SK-N-SH treated with all-trans-retinoic acid at 6 μM for 48 hours (cell line): ENCODE measurements around the gene RAB35.

Experiments
- ATAC-seq: fragments of 200-7000 bp; cut with Tn5 transposase; 3 replicates; pipeline ENCODE4 v1.9.1; 2020; ENCODE audit warnings: mild to moderate bottlenecking, moderate library complexity
- ESRRG ChIP-seq: fragments of 250-450 bp; sonication (Bioruptor Pico); IDR thresholded peaks from 2 replicates; pipeline ENCODE4 v1.6.1; 2021; ENCODE audit warnings: mild to moderate bottlenecking
- GLIS3 ChIP-seq: fragments of 250-450 bp; sonication (Bioruptor Pico); IDR thresholded peaks from 2 replicates; pipeline ENCODE4 v1.5.0; 2020; ENCODE audit warnings: mild to moderate bottlenecking, moderate library complexity
- OSR1 ChIP-seq: fragments of 250-450 bp; sonication (Bioruptor Pico); IDR thresholded peaks from 2 replicates; pipeline ENCODE4 v1.8.0; 2022; ENCODE audit warnings: moderate library complexity, mild to moderate bottlenecking, inconsistent platforms
- PPARA ChIP-seq: fragments of 250-450 bp; sonication (Bioruptor Pico); IDR thresholded peaks from 2 replicates; pipeline ENCODE4 v1.5.0; 2020; ENCODE audit warnings: mild to moderate bottlenecking, borderline replicate concordance
- RARB ChIP-seq: fragments of 250-450 bp; sonication (Bioruptor Pico); IDR thresholded peaks from 2 replicates; pipeline ENCODE4 v1.8.0; 2021; ENCODE audit warnings: mild to moderate bottlenecking, moderate library complexity
- SNAI2 ChIP-seq: fragments of 250-450 bp; sonication (Bioruptor Pico); IDR thresholded peaks from 2 replicates; pipeline ENCODE4 v1.5.0; 2020; ENCODE audit warnings: mild to moderate bottlenecking, moderate library complexity
- TCF4 ChIP-seq: fragments of 250-450 bp; sonication (Bioruptor Pico); IDR thresholded peaks from 2 replicates; pipeline ENCODE4 v1.8.0; 2021; ENCODE audit warnings: mild to moderate bottlenecking, moderate library complexity, borderline replicate concordance
- TOX ChIP-seq: fragments of 250-450 bp; sonication (Bioruptor Pico); IDR thresholded peaks from 2 replicates; pipeline ENCODE4 v1.8.0; 2021; ENCODE audit warnings: mild to moderate bottlenecking, moderate library complexity, borderline replicate concordance
- ZC3H10 ChIP-seq: fragments of 250-450 bp; sonication (Bioruptor Pico); IDR thresholded peaks from 2 replicates; pipeline ENCODE4 v1.5.1; 2021; ENCODE audit warnings: mild to moderate bottlenecking, moderate library complexity
- ZFP3 ChIP-seq: fragments of 250-450 bp; sonication (Bioruptor Pico); IDR thresholded peaks from 2 replicates; pipeline ENCODE4 v1.5.0; 2020; ENCODE audit warnings: mild to moderate bottlenecking, moderate library complexity
- ZFP30 ChIP-seq: fragments of 450-650 bp; formaldehyde crosslinking; IDR thresholded peaks from 2 replicates; pipeline ENCODE4 v1.5.0; 2022; ENCODE audit warnings: mild to moderate bottlenecking, moderate library complexity
- ZNF565 ChIP-seq: fragments of 450-650 bp; formaldehyde crosslinking; conservative IDR thresholded peaks from 2 replicates; pipeline ENCODE4 v1.5.0; 2020; ENCODE audit warnings: low read depth, mild to moderate bottlenecking, moderate library complexity
- ZNF70 ChIP-seq: fragments of 450-650 bp; formaldehyde crosslinking; IDR thresholded peaks from 2 replicates; pipeline ENCODE4 v1.5.0; 2020; ENCODE audit warnings: mild to moderate bottlenecking, moderate library complexity
- ZNF8 ChIP-seq: fragments of 450-650 bp; formaldehyde crosslinking; IDR thresholded peaks from 2 replicates; pipeline ENCODE4 v1.5.0; 2020; ENCODE audit warnings: mild to moderate bottlenecking, moderate library complexity
- TF ChIP-seq, protein P1 (sequence below): fragments of 250-450 bp; sonication (Bioruptor Pico); IDR thresholded peaks from 2 replicates; pipeline ENCODE4 v1.5.1; 2021; ENCODE audit warnings: mild to moderate bottlenecking, moderate library complexity
- TF ChIP-seq, protein P2 (sequence below): fragments of 250-450 bp; sonication (Bioruptor Pico); IDR thresholded peaks from 2 replicates; pipeline ENCODE4 v1.5.0; 2020; ENCODE audit warnings: mild to moderate bottlenecking, moderate library complexity
- TF ChIP-seq, protein P3 (sequence below): fragments of 250-450 bp; sonication (Bioruptor Pico); IDR thresholded peaks from 2 replicates; pipeline ENCODE4 v1.8.0; 2020; ENCODE audit warnings: mild to moderate bottlenecking, moderate library complexity, borderline replicate concordance

The RAB35 gene

DNA sequence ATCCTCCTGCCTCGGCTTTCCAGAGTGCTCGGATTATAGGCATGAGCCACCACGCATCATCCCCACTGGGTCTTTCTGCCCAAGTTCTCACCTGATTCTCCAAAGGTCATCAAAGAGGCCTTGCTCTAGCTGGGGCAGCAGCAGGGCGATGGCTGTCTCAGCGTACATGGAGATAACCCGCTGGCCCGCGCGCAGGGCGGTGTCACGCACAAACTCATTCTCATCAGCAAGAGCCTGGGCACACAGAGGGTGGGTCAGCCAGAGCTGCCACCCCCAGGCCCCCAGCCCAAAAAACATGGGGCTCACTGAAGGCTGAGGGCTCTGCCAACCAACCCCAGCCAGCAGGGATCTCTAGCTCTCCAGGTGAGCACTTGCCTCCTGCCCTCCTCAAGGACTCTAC is 27.7 kb upstream of the RAB35 start:
- ATAC-seq = no peak
- TF ChIP-seq, protein P1, sequence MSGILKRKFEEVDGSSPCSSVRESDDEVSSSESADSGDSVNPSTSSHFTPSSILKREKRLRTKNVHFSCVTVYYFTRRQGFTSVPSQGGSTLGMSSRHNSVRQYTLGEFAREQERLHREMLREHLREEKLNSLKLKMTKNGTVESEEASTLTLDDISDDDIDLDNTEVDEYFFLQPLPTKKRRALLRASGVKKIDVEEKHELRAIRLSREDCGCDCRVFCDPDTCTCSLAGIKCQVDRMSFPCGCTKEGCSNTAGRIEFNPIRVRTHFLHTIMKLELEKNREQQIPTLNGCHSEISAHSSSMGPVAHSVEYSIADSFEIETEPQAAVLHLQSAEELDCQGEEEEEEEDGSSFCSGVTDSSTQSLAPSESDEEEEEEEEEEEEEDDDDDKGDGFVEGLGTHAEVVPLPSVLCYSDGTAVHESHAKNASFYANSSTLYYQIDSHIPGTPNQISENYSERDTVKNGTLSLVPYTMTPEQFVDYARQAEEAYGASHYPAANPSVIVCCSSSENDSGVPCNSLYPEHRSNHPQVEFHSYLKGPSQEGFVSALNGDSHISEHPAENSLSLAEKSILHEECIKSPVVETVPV (CRISPR knock-in tag) = no peak
- TF ChIP-seq ZFP3 (CRISPR knock-in tag) (no peak), OSR1 (no peak), ZNF565 (CRISPR knock-in tag) (no peak), SNAI2 (CRISPR knock-in tag) (no peak), TOX (CRISPR knock-in tag) (no peak), TCF4 (CRISPR knock-in tag) (no peak)
- TF ChIP-seq, protein P2, sequence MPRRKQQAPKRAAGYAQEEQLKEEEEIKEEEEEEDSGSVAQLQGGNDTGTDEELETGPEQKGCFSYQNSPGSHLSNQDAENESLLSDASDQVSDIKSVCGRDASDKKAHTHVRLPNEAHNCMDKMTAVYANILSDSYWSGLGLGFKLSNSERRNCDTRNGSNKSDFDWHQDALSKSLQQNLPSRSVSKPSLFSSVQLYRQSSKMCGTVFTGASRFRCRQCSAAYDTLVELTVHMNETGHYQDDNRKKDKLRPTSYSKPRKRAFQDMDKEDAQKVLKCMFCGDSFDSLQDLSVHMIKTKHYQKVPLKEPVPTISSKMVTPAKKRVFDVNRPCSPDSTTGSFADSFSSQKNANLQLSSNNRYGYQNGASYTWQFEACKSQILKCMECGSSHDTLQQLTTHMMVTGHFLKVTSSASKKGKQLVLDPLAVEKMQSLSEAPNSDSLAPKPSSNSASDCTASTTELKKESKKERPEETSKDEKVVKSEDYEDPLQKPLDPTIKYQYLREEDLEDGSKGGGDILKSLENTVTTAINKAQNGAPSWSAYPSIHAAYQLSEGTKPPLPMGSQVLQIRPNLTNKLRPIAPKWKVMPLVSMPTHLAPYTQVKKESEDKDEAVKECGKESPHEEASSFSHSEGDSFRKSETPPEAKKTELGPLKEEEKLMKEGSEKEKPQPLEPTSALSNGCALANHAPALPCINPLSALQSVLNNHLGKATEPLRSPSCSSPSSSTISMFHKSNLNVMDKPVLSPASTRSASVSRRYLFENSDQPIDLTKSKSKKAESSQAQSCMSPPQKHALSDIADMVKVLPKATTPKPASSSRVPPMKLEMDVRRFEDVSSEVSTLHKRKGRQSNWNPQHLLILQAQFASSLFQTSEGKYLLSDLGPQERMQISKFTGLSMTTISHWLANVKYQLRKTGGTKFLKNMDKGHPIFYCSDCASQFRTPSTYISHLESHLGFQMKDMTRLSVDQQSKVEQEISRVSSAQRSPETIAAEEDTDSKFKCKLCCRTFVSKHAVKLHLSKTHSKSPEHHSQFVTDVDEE (CRISPR knock-in tag) = no peak

DNA sequence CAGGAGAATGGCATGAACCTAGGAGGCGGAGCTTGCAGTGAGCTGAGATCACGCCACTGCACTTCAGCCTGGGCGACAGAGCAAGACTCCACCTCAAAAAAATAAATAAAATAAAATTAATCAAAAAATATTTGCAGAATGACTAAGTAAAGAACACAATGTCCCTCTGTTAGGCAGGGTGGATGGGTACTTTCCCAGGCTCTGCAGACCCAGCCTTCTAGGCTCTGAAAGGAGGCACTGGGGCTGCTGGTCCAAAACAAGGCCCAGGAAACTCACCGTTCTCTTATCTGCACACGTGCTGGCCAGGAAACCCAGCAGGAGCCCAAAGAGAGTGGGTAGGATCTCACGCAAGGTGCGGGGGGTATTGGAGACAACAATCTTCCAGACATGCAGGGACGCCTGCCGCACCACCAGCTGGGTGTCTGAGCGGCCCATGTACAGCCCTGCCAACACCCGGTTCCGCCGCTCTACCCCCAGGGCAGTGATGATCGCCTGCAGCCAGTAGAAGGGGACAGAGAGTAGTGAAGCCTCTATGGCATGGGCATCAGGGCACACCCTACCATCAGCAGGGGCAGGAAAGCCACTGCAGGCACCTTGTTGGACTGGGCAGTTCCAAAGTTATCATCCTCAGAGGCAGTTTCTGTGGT is 25.8 kb upstream of the RAB35 start:
- no peak for ATAC-seq
- TF ChIP-seq ZNF8 (CRISPR knock-in tag) = no peak
- TF ChIP-seq RARB (CRISPR knock-in tag) = no peak
- TF ChIP-seq GLIS3 (CRISPR knock-in tag) = no peak
- TF ChIP-seq ZNF565 (CRISPR knock-in tag) = no peak

DNA sequence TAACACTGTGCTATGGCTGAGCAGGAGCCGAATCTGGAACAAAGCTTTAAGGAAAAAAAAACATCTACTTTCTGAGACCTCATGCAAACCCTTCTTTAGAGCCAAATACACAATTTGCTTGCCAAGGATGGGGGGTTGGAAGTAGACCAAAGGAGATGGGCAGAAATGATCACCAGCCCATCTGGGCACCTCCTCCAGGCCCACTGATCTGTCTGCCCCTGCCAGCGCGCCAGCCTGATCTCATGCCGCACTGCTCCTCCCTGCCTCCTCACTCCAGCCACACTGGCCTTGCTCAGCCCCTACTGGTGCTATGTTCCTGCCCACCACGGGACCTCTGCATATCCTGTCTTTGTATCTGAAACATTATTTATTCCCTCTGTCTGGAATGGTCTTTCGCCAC is 24.8 kb upstream of the RAB35 start:
- no peak for ATAC-seq
- TF ChIP-seq ZC3H10 (CRISPR knock-in tag) (no peak), ZFP30 (CRISPR knock-in tag) (no peak), ZNF70 (CRISPR knock-in tag) (no peak), RARB (CRISPR knock-in tag) (no peak), ESRRG (CRISPR knock-in tag) (no peak), PPARA (CRISPR knock-in tag) (no peak), SNAI2 (CRISPR knock-in tag) (no peak), ZNF565 (CRISPR knock-in tag) (no peak), TOX (CRISPR knock-in tag) (no peak), TCF4 (CRISPR knock-in tag) (no peak)
- TF ChIP-seq, protein P3, sequence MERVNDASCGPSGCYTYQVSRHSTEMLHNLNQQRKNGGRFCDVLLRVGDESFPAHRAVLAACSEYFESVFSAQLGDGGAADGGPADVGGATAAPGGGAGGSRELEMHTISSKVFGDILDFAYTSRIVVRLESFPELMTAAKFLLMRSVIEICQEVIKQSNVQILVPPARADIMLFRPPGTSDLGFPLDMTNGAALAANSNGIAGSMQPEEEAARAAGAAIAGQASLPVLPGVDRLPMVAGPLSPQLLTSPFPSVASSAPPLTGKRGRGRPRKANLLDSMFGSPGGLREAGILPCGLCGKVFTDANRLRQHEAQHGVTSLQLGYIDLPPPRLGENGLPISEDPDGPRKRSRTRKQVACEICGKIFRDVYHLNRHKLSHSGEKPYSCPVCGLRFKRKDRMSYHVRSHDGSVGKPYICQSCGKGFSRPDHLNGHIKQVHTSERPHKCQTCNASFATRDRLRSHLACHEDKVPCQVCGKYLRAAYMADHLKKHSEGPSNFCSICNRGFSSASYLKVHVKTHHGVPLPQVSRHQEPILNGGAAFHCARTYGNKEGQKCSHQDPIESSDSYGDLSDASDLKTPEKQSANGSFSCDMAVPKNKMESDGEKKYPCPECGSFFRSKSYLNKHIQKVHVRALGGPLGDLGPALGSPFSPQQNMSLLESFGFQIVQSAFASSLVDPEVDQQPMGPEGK (CRISPR knock-in tag) = no peak
- TF ChIP-seq, protein P1 (CRISPR knock-in tag) = no peak

DNA sequence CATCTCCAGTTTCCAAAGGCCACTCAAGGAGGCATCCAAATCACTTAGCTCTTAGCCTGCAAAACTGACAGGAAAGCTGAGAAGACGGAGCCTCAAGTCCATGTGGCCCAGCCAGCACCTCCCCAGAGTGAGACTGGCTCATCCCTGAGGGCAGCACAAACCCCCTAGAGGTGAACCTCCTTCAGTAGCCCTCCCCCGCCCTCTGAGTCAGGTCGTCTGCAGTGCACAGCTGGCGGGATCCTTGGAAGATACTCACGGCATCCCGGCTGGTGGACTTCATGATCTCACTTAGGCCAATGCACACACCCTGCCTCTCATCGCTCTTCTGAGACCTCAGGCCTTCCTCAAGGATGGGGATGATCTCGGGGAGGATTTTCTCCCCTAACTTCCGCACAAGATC is 24.1 kb upstream of the RAB35 start:
- ATAC-seq = no peak

More for the DNA sequence above, 24.1 kb upstream of the RAB35 start:
- no peak for TF ChIP-seq ZNF8 (CRISPR knock-in tag)
- no peak for TF ChIP-seq SNAI2 (CRISPR knock-in tag)
- TF ChIP-seq, protein P1 (CRISPR knock-in tag) = no peak
- TF ChIP-seq ESRRG (CRISPR knock-in tag) = no peak
- no peak for TF ChIP-seq ZFP30 (CRISPR knock-in tag)
- TF ChIP-seq PPARA (CRISPR knock-in tag) = no peak
- no peak for TF ChIP-seq ZC3H10 (CRISPR knock-in tag)
- TF ChIP-seq ZFP3 (CRISPR knock-in tag) = no peak
- no peak for TF ChIP-seq TCF4 (CRISPR knock-in tag)
- no peak for TF ChIP-seq OSR1
- TF ChIP-seq ZNF70 (CRISPR knock-in tag) = no peak
